ENCODE results near the gene SMAD6. TPM values are rescaled to one million over a fixed set of nuclear protein-coding genes. Genes with fewer than 3 reads are reported as not detected.
"Not testable (repeated sequence)": the region's sequence is repeated elsewhere in the genome, so short reads cannot be mapped to it uniquely, and the experiment has no call there.

SMAD6 gene
- total and polyA plus RNA-seq, 9 donors, result 3.8 to 20.3 (median 13.9) TPM

- intact Hi-C loops (cut with DNase I), result no loop called here
Measured at GRCh38 chr15:66827698-66828055, 125.6 kb downstream of the SMAD6 start.

DNA sequence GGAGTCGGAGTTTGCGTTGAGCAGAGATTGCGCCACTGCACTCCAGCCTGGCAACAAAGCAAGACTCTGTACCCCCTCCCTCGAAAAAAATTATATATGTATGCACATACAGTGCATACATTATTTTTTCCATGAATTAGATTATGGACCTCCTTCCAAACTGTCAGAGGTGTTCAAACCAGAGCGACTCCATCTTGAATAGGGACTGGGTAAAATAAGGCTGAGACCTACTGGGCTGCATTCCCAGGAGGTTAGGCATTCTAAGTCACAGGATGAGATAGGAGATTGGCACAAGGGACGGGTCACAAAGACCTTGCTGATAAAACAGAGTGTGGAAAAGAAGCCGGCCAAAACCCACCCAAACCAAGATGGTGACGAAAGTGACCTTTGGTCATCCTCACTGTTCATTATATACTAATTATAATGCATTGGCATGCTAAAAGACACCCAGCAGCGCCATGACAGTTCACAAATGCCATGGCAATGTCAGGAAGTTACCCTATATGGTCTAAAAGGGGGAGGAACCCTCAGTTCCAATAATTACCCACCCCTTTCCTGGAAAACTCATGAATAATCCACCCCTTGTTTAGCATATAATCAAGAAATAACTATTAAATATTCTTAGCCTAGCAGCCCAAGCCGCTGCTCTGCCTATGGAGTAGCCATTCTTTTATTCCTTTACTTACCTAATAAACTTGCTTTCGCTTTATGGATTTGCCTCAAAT lies 126.9 kb downstream of the SMAD6 start:
- H3K4me1 ChIP-seq (ENCODE audit: insufficient read depth); H3K27ac ChIP-seq; H3K4me3 ChIP-seq; H3K27me3 ChIP-seq; H3K9me3 ChIP-seq; intact Hi-C loops (cut with DNase I); DNase-seq; H3K36me3 ChIP-seq: not testable (repeated sequence)
- 87 to 95% (median 94%) methylated on average over 11 of the region's 11 CpGs for WGBS, 3 donors

More at GRCh38 chr15:66827698-66828055, 125.6 kb downstream of the SMAD6 start:
- H3K9me3 ChIP-seq, result no peaks in the 10 kb centered on the region
- no peak overlapping the region for H3K27ac ChIP-seq
- no peaks in the 10 kb centered on the region for H3K36me3 ChIP-seq
- H3K4me3 ChIP-seq, result no peak overlapping the region
- TF ChIP-seq, protein P1, sequence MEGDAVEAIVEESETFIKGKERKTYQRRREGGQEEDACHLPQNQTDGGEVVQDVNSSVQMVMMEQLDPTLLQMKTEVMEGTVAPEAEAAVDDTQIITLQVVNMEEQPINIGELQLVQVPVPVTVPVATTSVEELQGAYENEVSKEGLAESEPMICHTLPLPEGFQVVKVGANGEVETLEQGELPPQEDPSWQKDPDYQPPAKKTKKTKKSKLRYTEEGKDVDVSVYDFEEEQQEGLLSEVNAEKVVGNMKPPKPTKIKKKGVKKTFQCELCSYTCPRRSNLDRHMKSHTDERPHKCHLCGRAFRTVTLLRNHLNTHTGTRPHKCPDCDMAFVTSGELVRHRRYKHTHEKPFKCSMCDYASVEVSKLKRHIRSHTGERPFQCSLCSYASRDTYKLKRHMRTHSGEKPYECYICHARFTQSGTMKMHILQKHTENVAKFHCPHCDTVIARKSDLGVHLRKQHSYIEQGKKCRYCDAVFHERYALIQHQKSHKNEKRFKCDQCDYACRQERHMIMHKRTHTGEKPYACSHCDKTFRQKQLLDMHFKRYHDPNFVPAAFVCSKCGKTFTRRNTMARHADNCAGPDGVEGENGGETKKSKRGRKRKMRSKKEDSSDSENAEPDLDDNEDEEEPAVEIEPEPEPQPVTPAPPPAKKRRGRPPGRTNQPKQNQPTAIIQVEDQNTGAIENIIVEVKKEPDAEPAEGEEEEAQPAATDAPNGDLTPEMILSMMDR (IDR thresholded peaks at IDR 0.05), result no peak
- TF ChIP-seq POLR2A (IDR thresholded peaks at IDR 0.05) (no peak), EP300 (IDR thresholded peaks at IDR 0.05) (no peak)
- no peak for DNase-seq
- no peaks in the 10 kb centered on the region for H3K27me3 ChIP-seq
- WGBS, 3 donors, result 90 to 96% (median 92%) methylated on average over 6 of the region's 6 CpGs
- no peaks in the 10 kb centered on the region for H3K4me1 ChIP-seq (ENCODE audit: insufficient read depth)

DNA sequence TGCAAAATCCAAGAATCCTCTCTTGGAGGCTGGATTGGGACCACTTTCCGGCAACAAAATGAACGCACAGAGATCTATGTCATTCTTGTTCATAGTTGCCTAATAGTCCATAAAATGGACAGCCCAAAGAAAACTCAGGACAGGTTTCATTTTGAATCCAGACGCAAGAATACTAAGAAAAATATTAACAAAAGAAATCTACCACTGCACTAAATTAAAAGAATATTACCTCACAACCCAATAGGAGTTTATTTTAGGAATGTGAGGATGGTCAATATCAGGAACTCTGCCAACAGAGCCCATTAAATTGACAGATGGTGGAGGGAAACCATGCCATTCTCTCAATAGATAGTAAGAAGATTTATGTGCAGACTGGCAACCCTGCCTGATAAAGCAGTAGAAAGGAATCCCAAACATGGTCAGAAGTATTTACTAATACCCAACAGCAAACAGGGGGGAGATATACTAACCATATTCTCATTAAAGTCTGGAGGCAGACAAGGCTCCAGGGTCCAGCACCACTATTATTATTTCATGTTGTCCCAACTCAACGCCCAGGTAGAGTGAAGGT lies 127.6 kb downstream of the SMAD6 start:
- Histone ChIP-seq H3K36me3 (no peaks in the 10 kb centered on the region), H3K9me3 (no peaks in the 10 kb centered on the region), H3K4me3 (no peak overlapping the region), H3K27me3 (no peaks in the 10 kb centered on the region), H3K27ac (no peak overlapping the region), H3K4me1 (ENCODE audit: insufficient read depth) (no peaks in the 10 kb centered on the region)
- WGBS, 3 donors, result 79 to 84% (median 84%) methylated on average over 4 of the region's 4 CpGs
- TF ChIP-seq, protein P1 (IDR thresholded peaks at IDR 0.05), result no peak
- TF ChIP-seq POLR2A (IDR thresholded peaks at IDR 0.05) (no peak), EP300 (IDR thresholded peaks at IDR 0.05) (no peak)
- intact Hi-C loops (cut with DNase I), result no loop called here
- no peak for DNase-seq

GRCh38 chr15:66830358-66830757 lies 128.3 kb downstream of the SMAD6 start:
- peak in 1 of 5 donors; percentile 6 for DNase-seq
- Histone ChIP-seq H3K4me1 (ENCODE audit: insufficient read depth) (no peaks in the 10 kb centered on the region), H3K36me3 (no peaks in the 10 kb centered on the region), H3K27me3 (no peaks in the 10 kb centered on the region), H3K9me3 (no peaks in the 10 kb centered on the region), H3K27ac (no peak overlapping the region), H3K4me3 (no peak overlapping the region)
- no peak for TF ChIP-seq EP300 (IDR thresholded peaks at IDR 0.05)
- no peak for TF ChIP-seq POLR2A (IDR thresholded peaks at IDR 0.05)
- intact Hi-C loops (cut with DNase I), result no loop called here
- 56 to 67% (median 58%) methylated on average over 6 of the region's 6 CpGs for WGBS, 3 donors

- no peaks in the 10 kb centered on the region for H3K9me3 ChIP-seq
- no peak overlapping the region for H3K27ac ChIP-seq
- H3K27me3 ChIP-seq, result no peaks in the 10 kb centered on the region
- H3K4me1 ChIP-seq (ENCODE audit: insufficient read depth), result no peaks in the 10 kb centered on the region
- H3K36me3 ChIP-seq, result no peaks in the 10 kb centered on the region
- intact Hi-C loops (cut with DNase I), result no loop called here
- WGBS, 3 donors, result 64 to 76% (median 72%) methylated on average over 3 of the region's 3 CpGs
- DNase-seq, result no peak
- TF ChIP-seq, protein P1 (IDR thresholded peaks at IDR 0.05), result no peak
- TF ChIP-seq EP300 (IDR thresholded peaks at IDR 0.05) (no peak), POLR2A (IDR thresholded peaks at IDR 0.05) (no peak)
- H3K4me3 ChIP-seq, result no peak overlapping the region
Measured at GRCh38 chr15:66830823-66831222, 128.8 kb downstream of the SMAD6 start.
